Measurements from ENCODE around the gene VHLL.

The VHLL gene

GRCh38 chr1:156249593-156249992 lies 49.5 kb downstream of the VHLL start:
- no peak for DNase-seq

All from NCI-H1436 treated with DMSO at 0.1 percent for 48 hours (cell line).